HG03457 (cell line): Measurements from ENCODE around the gene ZNF324B.
A peak's percentile ranks its signal among the peaks of the same experiment; 100 is the strongest.
"Not testable (repeated sequence)": the region's sequence is repeated elsewhere in the genome, so short reads cannot be mapped to it uniquely, and the experiment has no call there.

Source experiments
- ATAC-seq: cut with Tn5 transposase; IDR thresholded peaks from one replicate; pipeline ENCODE4 v1.9.1; 2021; ENCODE audit warnings: moderate number of reproducible peaks; ENCODE audit not compliant: unreplicated experiment

ZNF324B gene

DNA sequence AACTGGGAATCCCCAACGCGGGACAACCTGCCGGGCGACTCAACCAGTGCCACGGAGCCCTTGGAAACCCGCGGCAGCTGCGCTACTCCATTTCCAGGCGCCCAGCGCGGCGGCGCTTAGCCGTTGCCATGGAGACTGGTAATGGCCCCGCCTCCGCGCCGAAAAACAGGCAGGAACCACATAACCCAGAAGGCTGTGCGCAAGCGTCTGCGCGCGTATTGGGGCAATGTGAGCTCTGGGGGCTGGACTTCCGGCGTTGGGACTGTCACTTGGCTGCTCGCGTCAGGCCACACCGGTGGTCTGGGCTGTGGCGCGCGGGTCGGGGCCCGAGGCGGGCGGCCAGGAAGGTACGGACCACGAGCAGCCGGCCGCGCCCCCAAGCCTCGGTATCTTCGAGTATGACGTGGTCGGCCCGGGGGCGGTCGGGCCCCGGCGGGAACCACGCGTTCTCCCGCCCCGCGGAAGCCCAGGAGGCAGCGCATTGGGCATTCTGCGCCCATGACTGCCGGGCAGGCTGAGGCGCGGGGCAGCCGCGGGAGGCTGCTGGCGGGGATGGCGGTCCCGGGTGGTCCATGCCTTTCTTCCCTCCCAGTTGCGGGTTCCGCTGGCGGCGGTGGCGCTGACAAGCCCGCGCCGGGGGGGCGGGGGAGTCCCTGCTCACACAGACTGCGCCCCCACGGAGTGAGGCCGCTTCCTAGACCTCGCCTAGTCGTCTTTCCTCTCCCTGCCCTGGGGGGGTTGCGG, at the start of gene ZNF324B:
Gene ZNF324B, plus strand, starts transcription at position 265 of the 744 bp plus-strand sequence. CDS start 2,080 bp downstream, outside the sequence.
- ATAC-seq, result peak; percentile 80

DNA sequence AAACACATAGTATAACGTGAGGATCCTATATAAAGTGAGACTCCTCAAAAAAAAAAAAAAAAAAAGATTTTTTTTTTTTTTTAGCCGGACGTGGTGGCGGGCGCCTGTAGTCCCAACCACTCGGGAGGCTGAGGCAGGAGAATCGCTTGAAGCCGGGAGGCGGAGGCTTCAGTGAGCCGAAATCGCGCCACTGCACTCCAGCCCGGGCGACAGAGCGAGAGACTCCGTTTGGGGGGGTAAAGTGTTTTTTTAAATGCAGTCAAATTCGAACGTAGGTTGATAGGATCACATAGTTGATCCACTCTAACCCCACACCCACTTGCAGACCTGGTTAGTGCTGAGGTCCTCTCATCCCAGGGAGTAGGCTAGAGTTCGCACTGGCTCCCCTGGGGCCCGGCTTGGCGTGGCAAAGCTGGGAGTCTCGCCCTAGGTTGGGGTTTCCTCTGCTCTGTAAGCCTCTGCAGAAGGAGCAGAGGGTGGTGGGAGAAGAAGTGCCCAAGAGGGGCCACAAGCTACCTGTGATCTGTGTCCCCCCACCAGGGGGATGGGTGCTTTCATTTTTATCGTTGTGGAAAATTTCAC, 49.5 kb upstream of the ZNF324B start:
- ATAC-seq, result no peak

DNA sequence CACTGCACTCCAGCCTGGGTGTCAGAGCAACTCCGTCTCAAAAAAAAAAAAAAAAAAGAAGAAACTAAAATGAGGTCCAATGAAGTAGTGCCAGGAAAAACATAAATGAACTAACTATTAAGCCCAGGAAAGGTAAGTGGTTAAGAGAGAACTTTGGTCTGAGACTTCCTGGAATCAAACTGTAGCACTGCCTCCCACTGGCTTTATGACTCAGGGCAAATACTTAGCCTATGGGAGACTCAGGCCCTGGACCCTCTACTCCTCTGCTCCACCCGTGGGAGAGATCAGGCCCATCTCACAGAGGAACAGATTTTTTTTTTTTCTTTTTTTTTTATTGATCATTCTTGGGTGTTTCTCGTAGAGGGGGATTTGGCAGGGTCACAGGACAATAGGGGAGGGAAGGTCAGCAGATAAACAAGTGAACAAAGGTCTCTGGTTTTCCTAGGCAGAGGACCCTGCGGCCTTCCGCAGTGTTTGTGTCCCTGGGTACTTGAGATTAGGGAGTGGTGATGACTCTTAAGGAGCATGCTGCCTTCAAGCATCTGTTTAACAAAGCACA, 47.4 kb upstream of the ZNF324B start:
- ATAC-seq, result not testable (repeated sequence)

DNA sequence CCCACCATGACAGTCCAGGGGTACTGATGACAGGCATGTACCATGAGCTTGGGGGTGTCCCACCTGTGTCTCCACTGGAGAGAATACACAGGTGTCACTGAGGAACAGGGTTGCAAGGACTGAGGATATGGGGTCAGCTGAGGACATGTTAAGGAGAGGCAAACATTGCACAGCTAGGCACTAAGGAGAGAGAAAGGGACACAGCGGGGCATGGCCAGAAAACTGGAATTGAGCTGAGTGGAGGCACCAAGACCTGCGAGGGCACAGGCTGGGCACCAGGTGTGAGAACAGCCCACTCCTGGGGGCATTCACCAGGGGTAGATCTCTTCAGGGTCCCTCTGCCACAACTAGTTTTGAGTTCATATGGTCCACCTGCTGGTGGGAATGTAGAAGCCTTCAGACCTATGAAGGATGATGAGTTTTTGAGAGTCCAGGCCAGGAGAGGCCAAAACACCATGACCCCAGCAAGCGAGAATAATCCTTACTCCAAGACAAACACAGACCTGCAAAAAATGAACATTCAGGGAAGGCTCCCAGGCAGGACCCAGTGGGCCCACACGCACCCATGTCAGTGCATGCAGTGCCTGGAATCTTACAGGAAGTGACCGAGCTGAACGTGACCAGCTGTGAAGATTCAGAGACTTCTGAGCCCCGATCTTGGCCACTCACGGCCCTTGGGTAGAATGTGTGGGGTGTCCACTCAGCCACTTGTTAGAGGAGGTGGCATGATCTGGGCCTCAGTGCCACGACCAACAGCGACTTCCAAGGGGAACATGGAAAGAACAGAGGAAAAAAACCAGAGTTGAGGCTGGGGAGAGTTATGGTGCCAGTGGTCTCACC, 44.4 kb upstream of the ZNF324B start:
- ATAC-seq, result no peak

DNA sequence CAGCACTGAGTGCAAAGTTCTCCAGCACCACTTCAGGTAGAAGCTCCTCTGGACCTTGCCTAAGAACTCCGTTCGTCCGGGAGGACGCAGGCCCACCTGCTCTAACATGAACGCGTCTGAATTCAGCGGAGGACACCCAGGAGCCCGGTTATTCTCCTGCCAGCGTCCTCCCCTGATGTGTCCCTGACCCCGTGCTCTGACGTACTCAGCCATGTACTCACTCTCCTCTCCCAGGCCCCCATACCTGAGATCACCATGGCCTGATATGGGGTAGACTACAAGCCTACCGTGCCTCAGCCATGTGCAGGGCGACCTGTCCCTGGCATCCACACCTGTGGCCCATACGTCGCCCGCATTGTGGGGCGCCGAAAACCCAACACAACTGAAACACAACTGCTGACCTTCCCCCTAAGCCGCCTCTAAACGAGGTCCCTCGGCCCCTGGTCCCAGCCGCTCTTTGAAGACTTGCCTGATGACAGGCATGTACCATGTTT, 43.7 kb upstream of the ZNF324B start:
- no peak for ATAC-seq

DNA sequence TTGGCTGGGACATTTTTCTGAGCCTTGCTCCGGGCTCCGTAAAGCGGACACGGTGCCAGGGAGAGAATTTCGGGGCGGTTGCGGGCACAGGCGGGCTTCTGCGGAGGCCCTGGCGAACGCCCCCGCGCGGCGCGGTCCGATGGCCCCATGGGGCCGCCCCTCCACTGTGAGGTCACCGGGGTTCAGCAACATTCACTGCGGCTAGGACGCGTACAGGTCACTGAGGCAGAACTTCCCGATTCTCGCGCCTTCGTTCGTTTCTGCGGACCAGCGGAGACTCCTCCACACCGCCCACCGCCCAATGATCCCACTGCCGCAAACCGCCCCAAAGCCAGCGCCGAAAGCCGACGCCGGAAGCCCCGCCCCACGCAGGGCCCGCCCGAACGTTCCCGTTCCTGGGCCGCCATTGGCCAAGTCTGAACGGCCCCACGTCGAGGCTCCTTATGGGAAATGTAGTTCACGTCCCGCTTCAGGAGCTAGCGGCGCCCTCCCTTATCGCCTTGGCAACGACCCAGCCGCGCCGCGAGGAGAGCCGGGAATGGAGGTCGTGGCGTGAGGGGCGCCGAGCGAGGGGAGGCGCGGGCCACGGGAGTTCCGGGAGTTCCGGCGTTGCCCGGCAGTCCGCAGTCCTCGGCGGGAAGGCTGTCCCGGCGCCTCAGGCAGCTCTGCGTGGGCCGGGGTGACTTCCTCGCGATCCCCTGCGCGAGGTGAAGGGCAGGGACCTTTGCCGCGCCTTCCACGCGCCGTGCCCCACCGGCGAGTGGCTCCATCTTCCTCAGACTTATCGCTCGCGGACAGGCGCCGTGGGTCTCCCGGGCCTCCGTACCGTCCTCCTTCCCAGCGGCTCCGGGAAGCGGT, 43.0 kb upstream of the ZNF324B start, which contains the start of gene ZNF584:
Gene ZNF584, plus strand, starts transcription at position 498 of the 858 bp plus-strand sequence. CDS start 499 bp downstream, outside the sequence.
- peak; percentile 90 for ATAC-seq

DNA sequence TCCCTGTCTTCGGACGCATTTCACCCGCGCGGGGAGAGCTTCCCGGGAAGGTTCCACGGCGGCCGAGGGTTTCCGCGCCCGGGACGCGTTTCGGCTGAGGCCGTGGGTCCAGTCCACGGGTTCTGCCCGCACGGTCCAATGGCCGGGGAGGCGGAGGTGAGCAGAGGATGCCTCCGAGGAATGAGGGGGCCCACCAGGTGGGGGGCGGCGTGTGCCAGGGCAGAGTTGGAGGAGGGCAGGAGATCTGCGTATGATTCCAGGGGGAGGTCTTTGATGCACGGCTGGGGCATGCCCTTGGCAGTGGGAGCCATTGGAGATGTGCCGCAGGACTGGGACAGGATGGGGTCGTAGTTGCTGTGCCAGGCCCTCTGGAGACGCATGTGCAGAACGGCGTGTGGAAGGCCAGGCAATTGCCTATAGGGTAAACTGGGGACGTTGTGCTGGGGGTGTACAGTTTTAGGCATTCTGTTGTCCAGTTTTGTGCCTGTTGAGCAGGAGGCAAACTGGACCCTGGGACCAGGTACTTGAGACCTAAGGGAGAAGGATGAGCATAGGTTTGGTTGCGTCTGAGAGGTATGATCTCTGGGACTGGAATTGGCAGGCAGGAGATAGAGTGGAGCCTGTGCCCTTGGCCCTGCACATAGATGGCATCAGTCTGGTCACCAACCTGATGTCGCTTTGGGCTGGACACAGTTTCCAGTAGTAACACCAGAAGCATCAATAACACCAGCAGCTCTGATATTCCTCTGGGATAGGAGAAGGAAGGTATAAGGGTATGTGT, 42.2 kb upstream of the ZNF324B start:
- no peak for ATAC-seq

DNA sequence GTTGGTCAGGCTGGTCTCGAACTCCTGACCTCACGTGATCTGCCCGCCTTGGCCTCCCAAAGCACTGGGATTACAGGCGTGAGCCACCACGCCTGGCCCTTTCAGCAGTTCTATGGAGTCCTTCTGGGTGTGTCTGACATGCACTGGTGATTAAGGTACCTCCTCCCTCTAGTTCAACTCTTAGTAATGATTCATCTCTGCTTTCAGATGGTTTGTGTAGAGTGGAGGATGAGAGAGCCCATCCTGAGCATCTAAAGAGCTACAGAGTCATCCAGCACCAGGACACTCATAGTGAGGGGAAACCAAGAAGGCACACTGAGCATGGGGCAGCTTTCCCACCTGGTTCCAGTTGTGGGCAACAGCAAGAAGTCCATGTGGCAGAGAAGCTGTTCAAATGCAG, 34.8 kb upstream of the ZNF324B start:
- no peak for ATAC-seq

DNA sequence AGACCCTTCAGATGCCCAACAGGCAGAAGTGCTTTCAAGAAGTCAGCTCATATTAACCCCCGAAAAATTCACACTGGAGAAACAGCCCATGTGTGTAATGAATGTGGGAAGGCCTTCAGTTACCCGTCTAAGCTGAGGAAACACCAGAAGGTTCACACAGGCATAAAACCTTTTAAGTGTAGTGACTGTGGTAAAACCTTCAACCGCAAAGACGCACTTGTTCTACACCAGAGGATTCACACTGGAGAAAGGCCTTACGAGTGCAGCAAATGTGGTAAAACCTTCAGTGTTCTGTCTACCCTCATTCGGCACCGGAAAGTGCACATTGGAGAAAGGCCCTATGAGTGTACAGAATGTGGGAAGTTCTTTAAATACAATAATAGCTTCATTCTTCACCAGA, 34.4 kb upstream of the ZNF324B start:
- ATAC-seq, result no peak

DNA sequence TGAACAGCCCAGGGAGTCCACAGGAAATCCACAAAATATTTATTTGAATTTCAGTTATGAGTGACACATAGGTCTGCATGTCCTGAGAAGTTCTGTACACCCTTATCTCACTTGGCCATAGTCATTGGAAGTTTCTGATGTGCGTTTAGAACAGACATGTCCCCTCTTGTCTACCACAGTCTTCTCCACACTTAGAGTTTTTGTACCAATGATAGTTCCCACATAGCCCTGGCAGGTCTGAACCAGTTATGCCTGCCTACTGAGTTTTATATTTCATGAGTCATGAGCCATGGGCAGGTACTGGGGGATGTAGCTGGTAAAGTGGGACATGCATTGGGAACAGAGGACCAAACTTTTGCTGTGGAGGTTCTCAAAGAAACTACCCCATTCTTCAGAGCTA, 22.8 kb upstream of the ZNF324B start:
- no peak for ATAC-seq

DNA sequence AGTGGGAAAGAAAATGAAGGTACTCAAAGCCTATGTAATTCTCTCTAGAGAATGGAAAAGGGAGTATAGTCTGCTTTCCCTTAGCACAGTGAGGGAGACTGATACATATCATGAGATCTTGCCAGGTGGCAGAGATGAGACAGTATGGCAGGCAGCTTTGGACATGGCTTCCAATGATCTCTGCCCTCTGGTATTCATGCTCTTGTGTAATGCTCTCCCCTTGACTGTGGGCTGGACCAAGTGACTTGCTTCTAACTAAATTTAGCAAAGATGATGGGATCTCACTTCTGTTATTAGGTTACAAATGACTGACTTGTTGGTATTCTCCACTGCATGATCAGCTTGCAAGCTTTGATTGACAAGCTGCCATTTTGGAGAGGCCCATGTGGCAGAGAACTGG, 21.7 kb upstream of the ZNF324B start:
- ATAC-seq, result no peak

DNA sequence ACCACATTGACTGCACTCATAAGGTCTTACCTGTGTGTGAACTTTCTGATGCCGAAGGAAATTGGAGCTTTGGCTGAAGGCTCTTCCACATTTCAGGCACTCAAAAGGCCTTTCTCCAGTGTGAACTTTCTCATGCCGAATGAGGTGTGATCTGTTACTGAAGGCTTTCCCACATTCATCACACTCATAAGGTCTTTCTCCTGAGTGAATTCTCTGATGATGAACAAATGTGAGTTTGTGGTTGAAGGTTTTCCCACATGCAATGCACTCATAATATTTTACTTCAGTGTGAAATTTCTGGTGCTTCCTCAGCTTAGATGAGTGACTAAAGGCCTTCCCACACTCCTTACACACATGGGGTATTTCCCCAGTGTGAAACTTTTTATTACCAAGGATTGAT, 17.2 kb upstream of the ZNF324B start:
- ATAC-seq, result no peak

DNA sequence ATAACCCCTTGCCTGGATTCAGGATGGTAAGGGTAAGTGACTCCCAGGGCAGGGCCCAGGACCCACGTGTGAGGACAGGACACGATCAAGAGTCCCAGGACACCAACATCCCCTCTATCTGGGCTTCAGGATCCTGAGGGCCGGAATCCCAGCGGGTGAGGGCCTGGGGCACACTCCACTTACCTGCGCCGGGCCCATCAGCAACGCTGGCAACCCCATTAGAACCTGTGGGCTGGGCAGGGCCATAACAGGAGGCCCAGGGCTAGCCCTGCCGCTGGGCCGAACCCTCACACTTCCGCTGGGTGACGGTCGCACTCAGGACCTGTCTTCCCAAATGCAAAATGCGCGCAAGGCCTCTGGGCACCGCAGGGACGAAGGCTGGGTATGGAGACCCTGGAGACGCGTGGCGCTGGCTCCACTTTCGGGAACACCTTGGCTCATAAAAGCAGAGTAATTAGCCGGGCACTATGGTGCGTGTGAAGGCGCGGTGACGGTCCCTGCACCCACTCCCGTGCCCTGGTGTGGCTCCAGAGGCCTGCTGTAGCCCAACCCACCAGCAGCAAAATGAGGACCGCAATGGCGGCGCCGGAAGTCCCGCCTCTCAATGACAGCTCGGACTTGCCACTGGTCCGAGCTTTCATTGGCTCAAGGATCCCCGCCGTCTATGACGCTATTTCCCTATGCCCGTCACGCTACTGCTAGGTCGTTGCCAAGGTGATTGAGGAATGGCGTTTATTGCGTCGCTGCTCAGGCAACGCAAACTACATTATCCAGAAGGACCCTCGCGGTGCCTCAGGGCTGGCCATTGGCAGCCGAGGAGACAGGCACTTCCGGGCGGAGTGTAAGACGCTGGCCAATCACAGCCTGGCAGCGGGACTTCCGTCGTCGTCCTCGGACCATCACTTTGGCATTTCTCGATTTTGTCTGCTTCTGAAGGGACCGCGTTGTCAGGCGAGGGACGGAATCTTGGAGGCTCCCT, 11.6 kb upstream of the ZNF324B start, which contains the start of gene ZNF132:
Gene ZNF132, minus strand, starts transcription at position 578 of the 979 bp plus-strand sequence. Its CDS starts 332 bp downstream, at position 246.
- ATAC-seq, result peak; percentile 89

DNA sequence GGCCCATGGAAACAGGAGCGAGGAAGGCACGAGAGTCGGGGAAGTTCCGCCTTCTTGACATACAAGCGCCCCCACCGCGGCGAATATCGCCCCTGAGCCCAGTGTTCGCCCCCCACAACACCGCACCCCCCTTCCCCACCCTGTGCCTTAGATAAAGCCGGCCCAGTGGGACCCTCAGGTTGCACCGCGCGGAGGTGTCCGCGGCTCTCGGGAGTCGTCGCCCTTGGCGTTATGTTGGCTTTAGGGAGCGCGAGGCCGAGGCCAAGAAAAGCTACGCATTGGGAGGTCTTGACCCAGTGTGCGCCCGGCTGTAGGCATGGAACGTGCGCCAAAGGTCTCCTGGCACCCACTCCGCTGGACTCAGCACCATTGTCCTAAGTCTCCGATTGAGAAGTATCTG, 10.9 kb upstream of the ZNF324B start:
- no peak for ATAC-seq

DNA sequence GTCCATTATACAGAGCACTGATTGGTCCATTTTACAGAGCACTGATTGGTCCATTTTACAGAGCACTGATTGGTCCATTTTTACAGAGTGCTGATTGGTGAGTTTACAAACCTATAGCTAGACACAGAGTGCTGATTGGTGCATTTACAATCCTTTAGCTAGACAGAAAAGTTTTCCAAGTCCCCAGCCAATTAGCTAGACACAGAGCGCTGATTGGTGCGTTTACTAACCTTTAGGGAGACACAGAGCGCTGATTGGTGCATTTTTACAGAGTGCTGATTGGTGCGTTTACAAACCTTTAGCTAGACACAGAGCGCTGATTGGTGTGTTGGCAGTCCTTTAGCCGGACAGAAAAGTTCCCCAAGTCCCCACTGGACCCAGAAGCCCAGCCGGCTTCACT, 8.4 kb upstream of the ZNF324B start:
- not testable (repeated sequence) for ATAC-seq

DNA sequence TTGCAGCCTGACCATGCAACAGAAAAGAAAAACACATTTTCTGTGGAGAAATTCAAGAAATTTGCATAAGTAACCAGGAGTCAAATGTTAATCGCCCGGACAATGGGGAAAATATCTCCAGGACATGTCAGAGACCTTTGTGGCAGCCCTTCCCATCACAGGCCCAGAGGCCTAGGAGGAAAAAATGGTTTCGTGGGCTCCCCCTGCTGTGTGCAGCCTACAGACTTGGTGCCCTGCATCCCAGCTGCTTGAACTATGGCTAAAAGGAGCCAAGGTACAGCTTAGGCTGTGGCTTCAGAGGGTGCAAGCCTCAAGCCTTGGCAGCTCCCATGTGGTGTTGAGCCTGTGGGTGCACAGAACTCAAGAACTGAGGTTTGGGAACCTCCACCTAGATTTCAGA, 2.6 kb upstream of the ZNF324B start:
- not testable (repeated sequence) for ATAC-seq

DNA sequence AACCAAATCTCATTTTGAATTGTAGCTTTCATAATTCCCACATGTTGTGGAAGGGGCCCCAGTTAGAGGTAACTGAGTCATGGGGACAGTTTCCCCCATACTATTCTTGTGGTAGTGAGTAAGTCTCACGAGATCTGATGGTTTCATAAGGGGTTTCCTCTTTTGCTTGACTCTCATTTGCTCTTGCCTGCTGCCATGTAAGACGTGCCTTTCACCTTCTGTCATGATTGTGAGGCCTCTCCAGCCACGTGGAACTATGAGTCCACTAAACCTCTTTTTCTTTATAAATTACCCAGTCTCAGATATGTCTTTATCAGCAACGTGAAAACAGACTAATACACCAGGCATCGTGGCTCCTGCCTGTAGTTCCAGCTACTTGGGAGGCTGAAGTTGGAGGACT, 1.4 kb upstream of the ZNF324B start:
- not testable (repeated sequence) for ATAC-seq

DNA sequence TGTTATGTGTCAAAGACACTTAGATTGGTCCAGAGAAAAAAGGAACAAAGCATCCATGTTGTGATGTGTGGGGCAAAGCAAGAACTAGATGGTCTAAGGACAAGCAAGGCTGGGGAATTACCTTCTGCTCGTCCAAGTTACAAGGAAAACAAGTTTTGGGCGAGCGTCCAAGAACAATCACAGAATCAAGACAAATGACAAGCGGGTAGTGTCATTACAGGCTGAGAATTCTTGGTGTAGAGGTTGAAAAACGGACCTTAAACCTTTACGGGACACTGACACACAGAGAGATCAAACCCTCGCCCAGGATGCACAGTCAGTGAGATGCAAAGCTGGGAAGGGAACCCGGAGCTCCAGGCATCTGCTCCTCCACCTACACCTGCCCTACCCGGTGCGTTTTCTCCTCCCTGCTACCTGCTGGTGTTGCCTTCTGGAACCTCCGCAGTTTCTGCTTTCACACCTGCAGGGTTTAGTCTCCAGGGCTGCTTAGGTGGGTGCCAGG, 515 bp upstream of the ZNF324B start:
- ATAC-seq, result peak; percentile 13
